GM21367 (cell line): ENCODE results near the gene PDE4B.
"Not testable (repeated sequence)": the region's sequence is repeated elsewhere in the genome, so short reads cannot be mapped to it uniquely, and the experiment has no call there.

Experiments
- ATAC-seq: cut with Tn5 transposase; IDR thresholded peaks from one replicate; pipeline ENCODE4 v1.9.1; 2021; ENCODE audit not compliant: unreplicated experiment

Gene PDE4B

DNA sequence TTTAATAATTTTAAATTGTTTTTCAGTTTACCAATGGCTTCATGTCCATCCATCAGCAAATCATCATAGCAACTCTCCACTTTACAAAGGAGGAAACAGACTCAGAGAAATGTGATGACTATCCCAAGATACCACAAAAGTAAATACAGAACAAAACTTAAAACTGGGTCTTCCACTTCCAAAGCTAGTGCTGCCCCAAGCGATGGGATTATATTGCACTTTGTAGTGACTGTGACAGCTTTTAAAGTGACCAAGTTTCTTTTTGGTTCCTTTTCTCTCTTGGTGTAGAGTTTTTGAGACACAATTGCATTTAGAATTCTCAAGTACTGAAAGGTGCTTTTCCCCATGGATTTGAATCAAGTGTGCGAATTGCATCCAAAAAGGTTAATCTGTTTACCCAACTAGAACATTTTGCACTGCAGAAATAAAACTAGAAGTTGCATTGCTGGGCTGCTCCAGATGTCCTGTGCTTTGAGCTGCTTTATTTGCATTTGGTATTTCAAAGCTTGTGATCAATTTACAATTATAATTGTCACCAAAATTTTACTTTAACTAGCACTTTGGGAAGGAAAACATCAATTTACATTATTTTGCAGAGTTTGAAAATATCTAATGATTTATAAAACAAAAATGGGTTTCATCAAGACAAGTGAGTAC, 320.2 kb downstream of the PDE4B start:
- no peak for ATAC-seq

GRCh38 chr1:66119148-66119547, 326.5 kb downstream of the PDE4B start:
- no peak for ATAC-seq

GRCh38 chr1:66124670-66125069, 332.0 kb downstream of the PDE4B start:
- no peak for ATAC-seq

GRCh38 chr1:66128641-66129040, 335.9 kb downstream of the PDE4B start:
- ATAC-seq = not testable (repeated sequence)

GRCh38 chr1:66132324-66132723, 339.6 kb downstream of the PDE4B start:
- ATAC-seq = no peak

DNA sequence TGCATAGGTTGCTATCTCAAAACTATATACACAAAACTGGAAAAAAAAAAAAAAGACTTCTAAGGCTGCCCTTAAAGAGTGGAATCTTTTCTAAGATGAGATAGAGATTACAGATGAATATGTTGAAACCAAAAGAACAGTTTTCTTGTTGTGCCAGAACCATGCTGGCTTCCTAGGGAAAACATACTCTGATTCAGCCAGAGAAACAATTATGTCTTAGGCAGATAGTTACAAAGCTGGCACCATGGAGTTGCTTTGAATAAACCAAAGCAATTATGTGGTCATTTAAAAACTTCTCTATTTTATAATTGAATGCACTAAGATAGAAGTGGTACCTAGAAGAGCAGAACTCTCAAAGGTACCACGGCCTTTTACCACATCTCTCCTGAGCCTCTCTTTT, 341.3 kb downstream of the PDE4B start:
- no peak for ATAC-seq

DNA sequence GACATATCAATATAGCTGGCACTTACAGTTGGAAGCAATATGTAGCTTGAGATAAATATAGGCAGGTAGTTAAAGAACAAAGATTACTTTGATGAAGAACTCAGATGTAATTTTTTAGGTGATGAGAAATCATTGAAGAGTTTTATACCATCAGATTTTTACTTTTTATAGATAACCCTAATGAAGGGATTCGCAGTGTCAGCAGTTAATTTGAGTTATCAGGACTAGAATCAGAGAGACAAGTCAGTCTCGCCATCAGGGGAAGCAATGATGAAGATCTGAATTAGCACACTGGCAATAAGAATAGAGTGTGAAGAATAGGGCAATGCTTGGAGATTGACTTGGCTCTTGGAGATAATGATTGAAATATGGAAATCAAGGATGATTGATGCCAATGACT, 342.5 kb downstream of the PDE4B start:
- ATAC-seq = no peak

- not testable (repeated sequence) for ATAC-seq
These were observed 343.7 kb downstream of the PDE4B start for GRCh38 chr1:66136423-66136822.

GRCh38 chr1:66137235-66137634, 344.5 kb downstream of the PDE4B start:
- no peak for ATAC-seq

- ATAC-seq = no peak
These were observed 345.9 kb downstream of the PDE4B start for GRCh38 chr1:66138613-66139012.

- no peak for ATAC-seq
These were observed 347.4 kb downstream of the PDE4B start for GRCh38 chr1:66140072-66140471.

DNA sequence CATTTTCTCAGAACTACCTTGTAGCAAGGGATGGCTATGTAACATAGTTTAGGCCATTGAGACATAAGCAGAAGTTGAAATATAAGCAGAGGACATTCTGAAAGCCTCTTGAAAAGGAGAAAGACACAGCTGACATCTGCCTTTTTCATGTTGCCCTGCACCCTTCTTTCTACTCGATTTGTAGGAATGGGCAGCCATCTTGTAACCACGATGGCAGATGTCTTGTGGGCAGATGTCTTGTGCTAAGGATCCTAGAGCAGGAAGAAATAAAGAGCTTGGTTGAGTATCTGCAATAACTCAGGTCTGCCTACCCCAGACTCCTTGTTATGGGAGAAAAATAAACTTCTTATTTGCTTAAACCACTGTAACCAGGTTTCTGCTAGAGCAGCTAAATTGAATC, 351.0 kb downstream of the PDE4B start:
- no peak for ATAC-seq

- no peak for ATAC-seq
These were observed 354.6 kb downstream of the PDE4B start for GRCh38 chr1:66147226-66147835.

GRCh38 chr1:66152034-66152433, 359.3 kb downstream of the PDE4B start:
- no peak for ATAC-seq

DNA sequence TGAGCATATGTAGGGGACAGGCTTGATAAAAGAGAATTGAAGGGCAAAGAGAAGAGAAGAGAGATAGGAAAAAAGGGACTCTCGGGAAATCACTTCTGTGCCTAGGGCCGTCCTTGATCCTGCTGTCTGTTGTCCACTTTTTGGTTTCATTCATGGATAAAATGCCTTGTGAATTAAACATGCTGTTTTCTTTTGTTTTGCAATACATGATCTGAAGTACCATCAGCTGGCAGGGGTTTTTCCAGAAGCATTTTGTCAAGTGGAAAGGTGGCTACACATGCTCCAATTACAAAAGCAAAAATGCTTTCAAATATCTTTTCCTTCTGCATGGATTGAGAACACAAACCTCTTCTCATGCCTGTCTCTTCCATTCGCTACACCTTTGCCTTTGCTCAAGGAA, 361.7 kb downstream of the PDE4B start:
- no peak for ATAC-seq

DNA sequence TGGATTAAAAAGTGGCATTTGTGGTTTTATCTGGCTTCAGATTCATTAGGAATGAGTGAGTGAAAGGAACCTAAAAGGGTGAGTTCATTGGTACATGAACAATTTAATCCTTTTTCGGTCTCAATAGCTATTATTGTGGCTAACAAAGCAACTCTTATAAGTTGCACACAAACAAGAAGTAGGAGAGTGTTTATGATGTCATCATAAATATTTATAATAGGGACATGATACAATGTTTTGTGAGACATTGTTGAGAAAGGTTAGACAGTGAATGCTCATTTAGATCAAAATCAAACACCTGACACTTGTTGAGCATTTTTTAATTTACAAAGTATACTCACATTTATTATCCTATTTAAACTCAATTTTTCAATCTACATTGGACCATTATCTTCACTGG, 363.4 kb downstream of the PDE4B start:
- no peak for ATAC-seq

- no peak for ATAC-seq
These were observed 367.1 kb downstream of the PDE4B start for GRCh38 chr1:66159800-66160199.

- ATAC-seq = no peak
These were observed 368.0 kb downstream of the PDE4B start for GRCh38 chr1:66160719-66161118.

DNA sequence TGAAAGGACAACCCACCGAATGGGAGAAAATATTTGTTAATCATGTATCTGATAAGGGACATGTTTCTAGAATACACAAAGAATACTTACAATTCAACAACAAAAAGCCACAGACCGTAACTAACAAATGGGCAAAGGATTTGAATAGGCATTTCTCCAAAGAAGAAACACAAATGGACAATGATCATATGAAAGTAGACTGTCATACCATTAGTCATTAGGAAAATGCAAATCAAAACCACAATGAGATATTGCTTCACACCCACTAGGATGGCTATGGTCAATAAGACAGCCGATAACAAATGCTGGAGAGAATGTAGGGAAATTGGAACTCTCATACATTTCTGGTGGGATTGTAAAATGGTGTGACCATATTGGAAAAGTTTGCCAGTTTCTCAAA, 374.1 kb downstream of the PDE4B start:
- ATAC-seq = no peak

DNA sequence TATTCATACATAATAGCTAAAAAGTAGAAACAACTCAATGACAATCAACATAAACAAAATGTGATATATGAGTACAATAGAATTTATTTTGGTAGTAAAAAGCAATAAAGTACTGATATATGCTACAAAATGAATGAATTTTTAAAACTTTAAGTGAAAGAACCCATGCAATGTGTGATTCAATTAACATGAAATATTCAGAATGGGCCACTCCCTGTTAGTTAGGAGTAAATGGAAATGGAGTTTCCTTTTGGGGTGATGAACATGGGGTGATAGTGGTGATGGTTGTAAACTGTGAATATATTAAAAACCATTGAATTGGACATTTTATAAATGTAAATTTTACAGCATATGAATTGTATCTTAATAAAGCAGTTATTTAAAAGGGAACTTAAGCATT, 374.6 kb downstream of the PDE4B start:
- no peak for ATAC-seq

DNA sequence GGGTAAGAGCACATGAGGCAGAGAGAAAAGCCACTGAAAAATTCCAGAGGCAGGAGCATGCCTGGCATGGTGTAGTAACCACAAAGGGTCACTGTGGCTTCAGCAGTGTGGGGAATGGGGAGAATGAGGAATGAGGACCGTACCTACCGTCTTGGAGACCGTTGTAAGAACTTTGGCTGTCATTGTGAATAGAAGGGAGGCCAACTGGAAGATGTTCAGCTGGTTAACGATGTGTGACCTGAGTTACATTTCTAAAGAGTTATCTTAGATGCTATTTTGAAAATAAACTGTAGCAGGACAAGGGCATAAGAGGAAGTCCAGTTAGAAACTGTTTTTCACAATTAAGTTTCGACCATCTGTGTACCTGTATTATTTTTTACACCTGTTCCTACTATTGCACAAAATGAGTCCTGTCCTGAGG, 375.8 kb downstream of the PDE4B start:
- ATAC-seq = no peak

DNA sequence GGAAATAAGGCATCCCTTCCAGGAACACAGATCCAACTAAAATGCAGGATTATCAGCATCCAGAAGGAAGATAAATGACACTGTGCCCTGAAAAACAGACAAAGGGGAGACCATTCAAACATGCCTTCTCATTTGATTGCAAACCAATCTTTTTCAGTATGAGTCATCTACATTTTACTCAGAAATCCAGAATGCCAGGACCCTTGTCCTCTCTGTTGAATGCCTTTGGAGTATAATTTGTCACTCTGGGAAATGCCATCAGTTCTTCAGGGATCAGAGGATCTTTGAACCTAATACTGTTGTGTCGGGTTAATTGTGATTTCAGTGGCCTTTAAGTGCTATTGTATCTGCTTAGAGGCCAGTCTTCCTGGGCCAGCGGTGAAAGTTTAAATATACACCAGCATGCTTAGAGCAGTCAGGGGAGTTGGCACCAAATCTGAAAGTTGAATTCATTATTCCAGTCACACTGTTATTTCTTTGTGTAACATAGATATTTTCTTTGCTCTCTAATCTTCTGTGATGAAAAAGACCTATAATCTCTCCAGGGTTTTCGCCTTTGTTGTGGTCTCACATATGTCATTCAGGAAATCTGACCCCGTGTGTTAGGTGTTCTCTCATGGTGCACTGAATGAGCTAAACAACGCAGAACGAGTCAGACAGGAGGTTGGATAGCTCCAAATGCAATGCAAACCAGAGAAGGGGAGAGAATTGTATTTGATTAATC, 376.4 kb downstream of the PDE4B start:
- no peak for ATAC-seq
